Fibroblast of skin of right biceps (primary cell): Measurements from ENCODE around the gene FRMD3.

Source experiments
- DNase-seq: peaks from one replicate; pipeline ENCODE4 v3.0.0-alpha.2; 2013

FRMD3 gene

GRCh38 chr9:83218411-83219090, 319.6 kb downstream of the FRMD3 start:
- no peak for DNase-seq

GRCh38 chr9:83209188-83209731, 328.9 kb downstream of the FRMD3 start:
- no peak for DNase-seq

GRCh38 chr9:83208065-83208850, 329.9 kb downstream of the FRMD3 start:
- DNase-seq: peak; percentile 12

GRCh38 chr9:83204047-83204446, 334.2 kb downstream of the FRMD3 start:
- DNase-seq: no peak

GRCh38 chr9:83200531-83200930, 337.7 kb downstream of the FRMD3 start:
- DNase-seq: no peak

- DNase-seq: no peak
Measured at GRCh38 chr9:83199832-83200231, 338.4 kb downstream of the FRMD3 start.

- DNase-seq: peak; percentile 54
Measured at GRCh38 chr9:83199240-83199639, 339.0 kb downstream of the FRMD3 start.

GRCh38 chr9:83198371-83198770, 339.8 kb downstream of the FRMD3 start:
- DNase-seq: no peak

GRCh38 chr9:83197591-83197990, 340.6 kb downstream of the FRMD3 start:
- DNase-seq: no peak

GRCh38 chr9:83196946-83197345, 341.3 kb downstream of the FRMD3 start:
- peak; percentile 35 for DNase-seq
